GM19238 (cell line): ENCODE measurements around the gene FLYWCH1.

ENCODE experiments used
- DNase-seq: peaks from one replicate; pipeline ENCODE4 v3.0.0; 2011; ENCODE audit warnings: low spot score; ENCODE audit not compliant: insufficient read length

Gene FLYWCH1

DNA sequence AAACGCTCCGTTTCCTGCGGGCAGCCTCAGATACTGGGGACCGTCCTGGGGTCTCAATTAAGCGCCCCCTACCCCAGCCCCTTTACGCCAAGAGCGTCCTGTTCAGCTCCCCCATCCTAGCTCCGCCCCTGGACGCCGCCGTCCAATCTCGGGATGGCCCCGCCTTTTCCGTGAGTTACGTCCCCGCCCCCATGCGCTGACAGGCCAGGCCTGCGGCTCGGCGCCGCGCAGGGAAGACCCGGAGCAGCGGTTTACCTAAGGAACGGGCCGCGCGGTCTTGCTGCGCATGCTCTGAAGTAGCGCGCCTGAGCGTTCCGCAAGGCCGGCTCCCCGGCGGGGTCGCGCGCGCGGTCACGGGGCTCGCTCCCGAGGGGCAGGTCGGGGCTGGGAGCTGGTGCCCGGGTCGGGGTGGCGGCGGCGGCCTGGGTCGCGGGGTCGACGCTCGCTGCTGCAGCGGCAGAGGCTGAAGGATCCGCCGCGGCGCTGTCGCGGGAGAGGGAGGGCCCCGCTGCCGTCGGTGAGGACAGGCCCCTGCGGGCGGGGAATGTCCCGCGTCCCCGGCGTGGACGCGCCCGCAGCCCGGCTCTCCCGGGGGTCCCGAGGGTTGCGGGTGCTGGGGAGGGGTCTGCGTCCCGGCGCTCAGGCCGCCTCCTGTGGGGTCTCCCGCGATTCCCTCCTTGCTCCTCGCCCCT lies at the start of gene FLYWCH1:
TSS of gene FLYWCH1 (plus strand) at position 294 of the 692 bp plus-strand sequence. CDS start 17,755 bp downstream, outside the sequence.
- DNase-seq: peak; percentile 94

DNA sequence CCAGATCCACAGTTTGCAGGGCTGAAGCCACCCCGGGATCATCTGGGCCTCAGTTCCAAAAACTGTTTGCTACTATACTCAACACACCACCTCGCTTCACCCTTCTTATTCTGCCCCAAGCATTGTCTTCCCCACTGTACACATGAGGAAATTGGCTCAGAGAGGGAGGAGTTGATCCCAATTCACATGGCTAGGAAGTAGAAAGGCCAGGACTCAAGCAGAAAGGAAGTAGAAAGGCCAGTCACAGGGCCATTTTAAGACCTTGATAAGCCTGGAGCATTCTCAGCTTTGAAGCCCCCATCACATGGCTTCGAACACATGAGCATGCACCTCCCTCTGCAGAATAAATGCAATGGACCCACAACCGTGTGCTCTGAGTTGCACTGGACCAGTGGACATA lies 46.1 kb upstream of the FLYWCH1 start:
- no peak for DNase-seq

DNA sequence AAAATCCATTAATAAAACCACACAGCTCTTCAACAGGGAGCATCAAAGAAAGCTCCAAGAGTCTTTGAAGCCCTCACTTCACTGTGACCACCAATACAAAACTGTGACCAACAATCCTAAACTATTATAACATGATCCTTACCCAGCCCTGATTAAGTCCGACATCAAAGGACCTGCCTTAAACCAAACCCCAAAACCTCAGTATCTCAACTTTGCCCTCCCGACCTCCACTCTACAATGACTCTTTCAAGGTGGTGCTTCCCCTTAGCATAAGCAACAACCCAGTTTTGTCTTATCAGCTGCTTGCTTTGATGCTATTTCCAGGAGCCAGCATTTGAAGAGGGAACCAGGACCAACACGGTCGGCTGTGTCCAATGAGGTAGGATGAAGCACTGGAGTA lies 45.3 kb upstream of the FLYWCH1 start:
- DNase-seq: no peak

GRCh38 chr16:2867661-2867986 lies 44.1 kb upstream of the FLYWCH1 start:
- no peak for DNase-seq

- peak; percentile 99 for DNase-seq
These were observed 43.5 kb upstream of the FLYWCH1 start for GRCh38 chr16:2867987-2868789.

- no peak for DNase-seq
These were observed 39.8 kb upstream of the FLYWCH1 start for GRCh38 chr16:2871926-2872325.

DNA sequence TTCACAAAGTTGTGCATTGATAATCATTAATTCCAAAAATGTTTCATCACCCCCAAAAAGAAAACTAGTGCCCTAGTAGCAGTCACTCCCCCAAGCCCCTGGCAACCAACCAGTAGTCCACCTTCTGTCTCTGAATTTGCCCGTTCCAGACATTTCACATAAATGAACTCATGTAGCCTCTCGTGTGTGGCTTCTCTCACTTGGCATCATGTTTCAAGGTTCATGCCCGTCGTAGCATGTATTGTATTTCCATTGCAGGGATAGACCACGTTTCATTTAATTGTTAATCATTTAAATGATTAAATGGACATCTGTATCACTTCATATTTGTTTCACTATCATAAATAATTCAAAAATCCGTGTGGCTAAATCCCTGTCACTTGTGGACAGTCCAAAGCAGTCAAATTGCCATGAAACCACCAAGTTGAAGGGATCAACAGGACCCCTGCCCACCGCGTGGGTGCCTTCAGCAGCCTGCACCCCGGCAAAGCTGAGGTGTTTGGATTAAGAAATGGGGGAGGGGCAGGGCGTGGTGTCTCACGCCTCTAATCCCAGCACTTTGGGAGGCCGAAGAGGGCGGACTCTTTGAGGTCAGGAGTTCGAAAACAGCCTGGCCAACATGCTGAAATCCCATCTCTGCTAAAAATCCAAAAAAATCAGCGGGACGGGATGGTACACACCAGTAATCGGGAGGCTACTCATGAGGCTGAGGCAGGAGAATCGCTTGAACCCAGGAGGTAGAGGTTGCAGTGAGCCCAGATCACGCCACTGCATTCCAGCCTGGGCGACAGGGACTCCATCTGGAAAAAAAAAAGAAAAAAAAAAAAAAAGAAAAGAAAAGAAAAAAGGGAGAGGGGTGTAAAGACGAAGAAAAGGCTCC lies 37.5 kb upstream of the FLYWCH1 start:
- no peak for DNase-seq

GRCh38 chr16:2874912-2875362 lies 36.8 kb upstream of the FLYWCH1 start:
- DNase-seq: peak; percentile 71

DNA sequence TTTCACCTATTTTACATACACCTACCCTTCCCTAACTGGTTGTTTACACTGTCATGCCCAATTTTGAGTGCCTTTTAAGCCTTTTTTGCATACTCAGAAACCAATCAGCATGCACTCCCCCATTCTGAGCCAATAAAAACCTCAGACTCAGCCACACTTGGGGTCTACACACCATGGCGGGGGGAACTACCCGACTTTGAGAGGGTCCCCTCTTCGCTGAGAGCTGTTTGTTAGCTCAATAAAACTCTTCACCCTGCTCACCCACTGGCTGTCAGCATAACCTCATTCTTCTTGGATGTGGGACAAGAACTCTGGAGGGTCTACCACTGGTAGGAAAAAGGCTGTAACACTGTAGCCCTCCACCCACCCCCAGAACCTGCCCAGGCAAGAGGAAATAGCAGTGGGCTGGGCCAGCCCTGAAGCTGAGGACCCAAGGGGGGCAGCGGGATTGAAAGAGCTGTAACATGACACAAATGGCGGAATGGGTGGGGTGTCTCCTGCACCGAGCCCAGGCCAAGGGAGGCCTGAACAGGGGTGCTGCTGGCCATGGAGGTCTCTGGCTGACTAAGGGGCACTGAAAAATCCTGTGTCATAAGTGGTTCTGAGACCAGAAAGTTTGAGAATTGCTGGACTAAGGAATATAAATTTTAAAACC lies 31.8 kb upstream of the FLYWCH1 start:
- DNase-seq: no peak

DNA sequence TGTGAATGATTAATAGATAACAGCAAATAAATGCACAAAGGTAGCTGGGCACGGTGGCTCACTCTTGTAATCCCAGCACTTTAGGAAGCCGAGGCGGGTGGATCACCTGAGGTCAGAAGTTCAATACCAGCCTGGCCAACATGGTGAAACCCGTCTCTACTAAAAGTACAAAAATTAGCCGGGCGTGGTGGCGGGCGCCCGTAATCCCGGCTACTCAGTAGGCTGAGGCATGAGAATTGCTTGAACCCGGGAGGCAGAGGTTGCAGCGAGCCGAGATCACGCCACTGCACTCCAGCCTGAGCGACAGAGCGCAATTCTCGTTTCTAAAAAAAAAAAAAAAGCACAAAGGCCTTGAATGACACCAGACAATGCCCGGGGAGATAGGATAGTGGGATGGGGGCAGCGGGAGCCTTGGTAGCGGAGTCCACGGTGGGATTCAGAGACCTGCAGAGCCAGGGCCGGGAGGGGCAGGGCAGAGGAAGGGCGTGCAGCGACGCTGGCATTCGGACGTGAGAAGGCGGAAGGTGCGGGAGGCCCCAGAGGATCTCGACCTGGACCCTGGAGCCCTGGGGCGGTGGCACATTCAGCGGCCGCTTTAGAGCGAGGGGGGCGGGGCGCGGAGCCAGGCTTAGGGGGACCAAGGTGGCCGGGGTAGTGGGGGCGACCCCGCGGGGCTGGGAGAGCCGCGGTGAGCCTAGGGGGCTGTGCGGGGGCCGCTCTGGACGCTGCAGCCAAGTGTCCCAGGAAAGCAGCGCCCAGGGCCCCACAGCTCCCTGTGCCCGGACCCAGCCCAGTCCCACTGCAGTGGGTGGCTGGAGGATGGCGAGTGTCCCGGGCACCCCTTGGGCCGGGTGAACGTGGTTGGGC lies 29.7 kb upstream of the FLYWCH1 start:
- no peak for DNase-seq

DNA sequence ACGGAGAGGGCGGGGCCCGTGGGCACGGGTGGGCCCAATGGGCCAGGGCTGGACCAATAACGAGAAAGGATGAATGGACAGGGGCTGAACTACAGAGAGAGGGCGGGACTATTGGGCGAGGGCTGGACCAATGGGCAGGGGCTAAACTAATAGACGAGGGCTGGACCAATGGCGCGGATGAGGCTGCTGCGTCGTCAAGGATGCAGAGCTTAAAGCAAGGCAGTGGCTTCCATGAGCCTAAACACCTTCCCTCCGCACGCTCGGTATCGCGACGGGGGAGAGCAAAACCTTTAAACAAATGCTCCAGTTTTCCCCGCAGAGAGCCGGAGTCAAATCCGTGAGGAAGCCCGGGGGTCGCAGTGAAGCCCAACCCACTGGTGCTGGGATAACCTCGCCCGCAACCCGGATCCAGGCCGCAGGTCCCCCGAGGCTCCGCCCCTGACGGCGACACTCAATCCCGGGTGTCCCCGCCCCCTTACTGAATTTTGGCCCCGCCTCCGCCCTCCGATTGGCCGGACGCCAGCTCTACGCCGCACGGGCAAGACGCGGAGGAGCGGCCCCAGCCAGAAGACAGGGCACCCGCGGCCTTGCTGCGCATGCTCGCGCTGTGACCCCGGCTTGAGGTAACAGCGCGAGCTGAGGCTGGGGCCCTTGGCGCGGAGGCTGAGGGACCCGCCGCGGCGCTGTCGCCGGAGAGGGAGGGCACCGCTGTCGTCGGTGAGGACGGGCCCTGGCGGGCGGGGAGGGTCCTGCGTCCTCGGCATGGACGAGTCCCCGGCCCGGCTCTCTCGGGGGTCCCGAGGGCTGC lies 28.9 kb upstream of the FLYWCH1 start, which contains the start of gene FLYWCH2:
TSS of gene FLYWCH2 (plus strand) at position 566 of the 808 bp plus-strand sequence. CDS start 13,235 bp downstream, outside the sequence.
- DNase-seq: peak; percentile 90

DNA sequence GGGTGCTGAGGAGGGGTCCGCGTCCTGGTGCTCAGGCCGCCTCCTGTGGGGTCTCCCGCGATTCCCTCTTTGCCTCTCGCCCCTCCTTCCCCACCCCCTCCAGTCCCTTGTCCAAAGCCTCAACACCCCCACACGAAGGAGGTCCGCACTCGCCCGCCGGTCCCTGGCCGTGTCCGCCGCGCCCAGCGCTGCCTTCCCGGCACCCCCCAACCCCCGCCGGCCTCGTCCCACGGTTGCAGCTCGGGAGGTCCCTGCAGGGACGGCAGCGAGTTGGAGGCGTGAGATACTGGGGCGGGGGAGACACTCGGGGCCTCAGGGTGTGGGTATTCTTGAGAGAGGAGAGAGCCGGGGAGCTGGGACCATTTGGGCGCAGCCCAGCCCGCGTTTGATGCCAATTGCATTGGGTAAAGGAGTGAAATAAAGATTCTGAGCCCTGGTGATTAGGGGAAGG lies 28.2 kb upstream of the FLYWCH1 start:
- DNase-seq: no peak

DNA sequence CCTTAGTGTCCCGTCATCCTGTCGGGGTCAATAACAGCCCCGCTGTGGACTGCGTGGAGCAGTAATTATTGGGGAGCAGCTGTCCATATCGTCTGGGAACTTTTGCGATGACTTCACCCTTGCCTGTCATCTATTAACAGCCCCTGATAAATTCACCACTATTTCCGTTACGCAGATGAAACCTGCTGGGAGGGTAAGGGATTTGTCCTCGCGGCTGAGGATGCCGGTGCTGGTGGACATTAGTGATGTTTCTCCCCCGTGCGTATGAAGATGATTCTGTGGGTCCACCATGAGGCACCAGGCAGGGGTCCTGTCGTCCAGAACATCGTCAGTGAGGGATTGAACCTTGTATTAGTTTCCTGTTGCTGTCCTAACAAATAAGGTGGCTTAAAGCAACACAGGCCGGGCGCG lies 27.7 kb upstream of the FLYWCH1 start:
- DNase-seq: no peak

- DNase-seq: no peak
These were observed 17.5 kb upstream of the FLYWCH1 start for GRCh38 chr16:2894231-2894630.

DNA sequence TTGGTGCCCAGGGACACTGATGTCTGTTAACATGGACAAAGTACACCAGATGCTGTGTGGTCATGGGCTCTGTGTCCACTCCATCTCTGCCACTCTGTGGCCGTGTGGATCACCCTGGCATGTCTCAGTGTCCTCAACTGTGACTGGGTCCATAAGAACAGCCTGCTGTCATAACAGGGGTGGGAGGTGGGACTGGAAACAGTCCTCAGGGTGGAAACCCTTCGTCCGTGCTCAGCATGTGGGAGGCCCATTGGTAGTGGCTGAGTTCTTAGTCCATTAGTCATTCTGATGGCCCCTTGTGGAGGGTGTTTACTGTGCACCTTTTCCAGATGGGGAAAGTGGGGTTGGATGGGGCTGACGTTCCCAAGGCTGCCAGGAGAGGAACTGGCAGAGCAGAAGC lies 15.9 kb upstream of the FLYWCH1 start:
- DNase-seq: no peak

- no peak for DNase-seq
These were observed 15.2 kb upstream of the FLYWCH1 start for GRCh38 chr16:2896480-2897010.

DNA sequence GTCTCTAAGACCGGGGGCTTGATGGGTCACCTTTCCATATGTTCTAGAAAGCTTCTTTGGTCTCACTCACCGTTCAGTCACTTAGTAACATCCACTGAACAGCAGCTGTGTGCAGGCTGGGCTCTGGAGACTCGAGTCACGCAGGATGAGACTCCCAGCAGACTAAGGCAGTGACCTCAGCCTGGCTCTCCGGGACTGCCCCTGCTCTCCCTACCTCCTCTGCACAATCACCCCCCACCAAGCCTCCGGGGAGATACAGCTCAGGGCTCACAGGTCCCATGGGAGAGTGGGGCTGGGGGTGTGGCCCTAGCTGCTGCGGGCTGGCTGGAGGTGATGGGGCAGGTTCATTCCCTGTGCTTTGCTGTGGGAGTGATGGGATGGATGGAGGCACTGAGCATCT lies 14.6 kb upstream of the FLYWCH1 start:
- DNase-seq: peak; percentile 67

DNA sequence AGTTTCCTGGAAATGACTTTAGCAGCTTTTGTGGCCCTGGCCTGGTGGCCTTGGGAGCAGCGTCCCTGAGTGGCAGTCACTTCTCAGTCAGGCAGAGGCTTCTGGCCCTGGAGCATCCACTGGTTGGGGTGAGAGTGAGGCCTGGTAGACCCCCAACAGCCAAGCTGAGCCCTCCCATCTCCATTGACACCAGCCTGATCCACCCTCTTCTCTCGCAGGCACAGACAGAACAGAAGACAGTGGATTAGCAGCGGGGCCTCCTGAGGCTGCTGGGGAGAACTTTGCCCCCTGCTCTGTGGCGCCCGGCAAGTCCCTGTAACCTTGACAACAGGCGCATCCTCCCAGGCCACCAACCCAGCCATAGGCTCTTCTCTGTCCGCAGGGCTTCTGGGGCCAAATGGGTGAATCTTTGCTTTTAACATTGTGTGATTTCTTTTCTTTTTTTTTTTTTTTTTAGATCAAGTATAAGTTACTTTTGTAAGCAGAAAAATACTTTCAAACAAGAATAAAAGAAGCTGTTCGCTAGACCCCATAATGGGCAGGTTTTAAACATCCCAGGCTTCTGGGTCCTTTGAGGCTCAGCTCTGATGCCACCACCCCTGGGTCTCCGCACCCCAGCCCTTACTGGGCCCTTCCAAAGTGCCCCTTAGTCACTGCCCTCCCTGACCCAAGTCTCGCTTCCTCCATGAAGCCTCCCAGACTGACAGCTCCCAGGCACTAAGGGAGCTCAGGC lies 12.7 kb upstream of the FLYWCH1 start:
- no peak for DNase-seq
